Ascending aorta (tissue), 2 donors: Measurements from ENCODE around the gene ZNF490. TPM values are rescaled to one million over a fixed set of nuclear protein-coding genes. Genes with fewer than 3 reads are reported as not detected.
A peak's percentile ranks its signal among the peaks of the same experiment; 100 is the strongest.
"Not testable (repeated sequence)": the region's sequence is repeated elsewhere in the genome, so short reads cannot be mapped to it uniquely, and the experiment has no call there.

Experiments
- DNase-seq, 2 donors: peaks; one replicate each; pipeline ENCODE4 v3.0.0-alpha.2; 2019; ENCODE audit warnings: low spot score in 2 of 2
- H3K27ac ChIP-seq, 2 donors: fragments of 200-600 bp; sonication (generic); one replicate each; pipeline ENCODE4 v1.5.1; 2016 to 2017; ENCODE audit warnings: mild to moderate bottlenecking in 1 of 2
- H3K27me3 ChIP-seq: fragments of 200-600 bp; sonication (generic); one replicate; pipeline ENCODE4 v1.5.1; 2017
- H3K36me3 ChIP-seq, 2 donors: fragments of 200-600 bp; sonication (generic); one replicate each; pipeline ENCODE4 v1.5.1; 2016
- H3K4me1 ChIP-seq, 2 donors: fragments of 200-600 bp; sonication (generic); one replicate each; pipeline ENCODE4 v1.5.1; 2016 to 2017; ENCODE audit warnings: mild to moderate bottlenecking in 1 of 2
- H3K4me3 ChIP-seq, 2 donors: fragments of 200-600 bp; sonication (generic); one replicate each; pipeline ENCODE4 v1.5.1; 2016 to 2017; ENCODE audit warnings: mild to moderate bottlenecking in 1 of 2
- H3K9me3 ChIP-seq, 2 donors: fragments of 200-600 bp; sonication (generic); one replicate each; pipeline ENCODE4 v1.5.1; 2016
- CTCF ChIP-seq, 3 experiments: fragments of 200-600 bp in 2 of 3; fragments of 450-650 bp in 1 of 3; sonication (generic) in 2 of 3; IDR thresholded peaks; one replicate each; pipeline ENCODE4 v1.5.1; 2016 to 2019; ENCODE audit warnings: antibody characterized with exemption in 3 of 3, mild to moderate bottlenecking in 1 of 3, moderate library complexity in 1 of 3
- intact Hi-C: fragments of 100-400 bp; cut with DNase I; formaldehyde crosslinking; loops from one replicate; pipeline ENCODE4 v1.15.1; 2023
- total RNA-seq: library from RNA; depleted of rRNA; stranded (reverse); fragments of >200 nt; gene quantifications from one replicate; pipeline ENCODE4 v1.1.0, GENCODE V29; 2016

The ZNF490 gene
- total RNA-seq, 1 donor from 2014 or later = 27.8 TPM

- Histone ChIP-seq H3K27me3 (no peaks in the 10 kb centered on the region), H3K4me1 (no peaks in the 10 kb centered on the region), H3K27ac (no peak overlapping the region), H3K4me3 (no peak overlapping the region), H3K36me3 (peaks cover 2 to 18% of the 10 kb centered on the region in 2 donors), H3K9me3 (peaks cover 0 to 2% of the 10 kb centered on the region in 2 donors)
- intact Hi-C loops = no loop called here
- DNase-seq = no peak
- TF ChIP-seq CTCF (IDR thresholded peaks at IDR 0.05) = no peak
Measured at GRCh38 chr19:12574036-12574435, 36.6 kb downstream of the ZNF490 start.

- no peak for TF ChIP-seq CTCF (IDR thresholded peaks at IDR 0.05)
- no peaks in the 10 kb centered on the region for H3K36me3 ChIP-seq
- no peak overlapping the region for H3K4me3 ChIP-seq
- H3K27ac ChIP-seq = no peak overlapping the region
- peaks cover 0 to 6% of the 10 kb centered on the region in 2 donors for H3K4me1 ChIP-seq
- intact Hi-C loops = no loop called here
- DNase-seq = no peak
- H3K27me3 ChIP-seq = no peaks in the 10 kb centered on the region
- no peaks in the 10 kb centered on the region for H3K9me3 ChIP-seq
Measured at GRCh38 chr19:12567951-12568350, 42.7 kb downstream of the ZNF490 start.

- H3K27ac ChIP-seq, H3K4me3 ChIP-seq, H3K36me3 ChIP-seq, H3K27me3 ChIP-seq, intact Hi-C loops, H3K9me3 ChIP-seq, DNase-seq, H3K4me1 ChIP-seq: not testable (repeated sequence)
Measured at GRCh38 chr19:12566380-12566779, 44.2 kb downstream of the ZNF490 start.

- TF ChIP-seq CTCF (IDR thresholded peaks at IDR 0.05) = peak; percentile 84 to 93 (median 87)
- Histone ChIP-seq H3K4me1 (peaks cover 0 to 6% of the 10 kb centered on the region in 2 donors), H3K27ac (no peak overlapping the region), H3K4me3 (no peak overlapping the region), H3K36me3 (no peaks in the 10 kb centered on the region), H3K27me3 (no peaks in the 10 kb centered on the region), H3K9me3 (no peaks in the 10 kb centered on the region)
- DNase-seq = peak; percentile 35 to 94
- intact Hi-C loops = loop anchor here (5.0 kb wide), 1 partner anchor 103 kb away; the partner anchor contains the start of genes MAN2B1 and WDR83
Measured at GRCh38 chr19:12564016-12564664, 46.5 kb downstream of the ZNF490 start.

GRCh38 chr19:12555456-12555930, 55.1 kb downstream of the ZNF490 start:
- intact Hi-C loops = no loop called here
- H3K27me3 ChIP-seq = no peaks in the 10 kb centered on the region
- no peak for DNase-seq
- H3K36me3 ChIP-seq = no peaks in the 10 kb centered on the region
- H3K4me3 ChIP-seq = peak overlapping the region in 1 of 2 donors; percentile 39
- no peaks in the 10 kb centered on the region for H3K9me3 ChIP-seq
- no peak for TF ChIP-seq CTCF (IDR thresholded peaks at IDR 0.05)
- peaks cover 0 to 5% of the 10 kb centered on the region in 2 donors for H3K4me1 ChIP-seq
- H3K27ac ChIP-seq = no peak overlapping the region

GRCh38 chr19:12551060-12551832, 59.4 kb downstream of the ZNF490 start, which contains the start of gene ZNF564:
Gene ZNF564, minus strand, starts transcription at chr19:12551482. Its CDS starts 150 bp downstream, at chr19:12551332.
- H3K9me3 ChIP-seq = no peaks in the 10 kb centered on the region
- H3K36me3 ChIP-seq = peaks cover 0 to 8% of the 10 kb centered on the region in 2 donors
- no peaks in the 10 kb centered on the region for H3K27me3 ChIP-seq
- DNase-seq = peak; percentile 93 to 98
- peak within 1 kb of the TSS; percentile 86 to 96 for H3K4me3 ChIP-seq
- peak within 1 kb of the TSS; percentile 85 to 96 for H3K27ac ChIP-seq
- TF ChIP-seq CTCF (IDR thresholded peaks at IDR 0.05) = no peak
- intact Hi-C loops = loop anchor here (1.0 to 2.0 kb wide), 6 partner anchors 56 to 812 kb away; partner anchors contain the start of genes ZNF443, ZNF490, ZNF709 and ZNF791
- peaks cover 0 to 18% of the 10 kb centered on the region in 2 donors for H3K4me1 ChIP-seq
